AG09319 (cell line): ENCODE data around the gene ASB5.
A peak's percentile ranks its signal among the peaks of the same experiment; 100 is the strongest.
"Not testable (repeated sequence)": the region's sequence is repeated elsewhere in the genome, so short reads cannot be mapped to it uniquely, and the experiment has no call there.

Experiments
- DNase-seq: peaks from one replicate; pipeline ENCODE4 v3.0.0-alpha.2; 2010; ENCODE audit warnings: low read depth; ENCODE audit errors: extremely low read depth
- TF ChIP-seq, protein P1 (sequence below): IDR thresholded peaks from 2 replicates; pipeline ENCODE4 v1.5.1; 2011; ENCODE audit warnings: low read depth, mild to moderate bottlenecking, inconsistent platforms, low read length, moderate library complexity

ASB5 gene

GRCh38 chr4:176303938-176304337 is 34.9 kb upstream of the ASB5 start:
- no peak for DNase-seq
- TF ChIP-seq, protein P1, sequence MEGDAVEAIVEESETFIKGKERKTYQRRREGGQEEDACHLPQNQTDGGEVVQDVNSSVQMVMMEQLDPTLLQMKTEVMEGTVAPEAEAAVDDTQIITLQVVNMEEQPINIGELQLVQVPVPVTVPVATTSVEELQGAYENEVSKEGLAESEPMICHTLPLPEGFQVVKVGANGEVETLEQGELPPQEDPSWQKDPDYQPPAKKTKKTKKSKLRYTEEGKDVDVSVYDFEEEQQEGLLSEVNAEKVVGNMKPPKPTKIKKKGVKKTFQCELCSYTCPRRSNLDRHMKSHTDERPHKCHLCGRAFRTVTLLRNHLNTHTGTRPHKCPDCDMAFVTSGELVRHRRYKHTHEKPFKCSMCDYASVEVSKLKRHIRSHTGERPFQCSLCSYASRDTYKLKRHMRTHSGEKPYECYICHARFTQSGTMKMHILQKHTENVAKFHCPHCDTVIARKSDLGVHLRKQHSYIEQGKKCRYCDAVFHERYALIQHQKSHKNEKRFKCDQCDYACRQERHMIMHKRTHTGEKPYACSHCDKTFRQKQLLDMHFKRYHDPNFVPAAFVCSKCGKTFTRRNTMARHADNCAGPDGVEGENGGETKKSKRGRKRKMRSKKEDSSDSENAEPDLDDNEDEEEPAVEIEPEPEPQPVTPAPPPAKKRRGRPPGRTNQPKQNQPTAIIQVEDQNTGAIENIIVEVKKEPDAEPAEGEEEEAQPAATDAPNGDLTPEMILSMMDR, result no peak

- TF ChIP-seq, protein P1, result no peak
- DNase-seq, result peak; percentile 19
Measured at GRCh38 chr4:176302283-176303275, 33.6 kb upstream of the ASB5 start.

DNA sequence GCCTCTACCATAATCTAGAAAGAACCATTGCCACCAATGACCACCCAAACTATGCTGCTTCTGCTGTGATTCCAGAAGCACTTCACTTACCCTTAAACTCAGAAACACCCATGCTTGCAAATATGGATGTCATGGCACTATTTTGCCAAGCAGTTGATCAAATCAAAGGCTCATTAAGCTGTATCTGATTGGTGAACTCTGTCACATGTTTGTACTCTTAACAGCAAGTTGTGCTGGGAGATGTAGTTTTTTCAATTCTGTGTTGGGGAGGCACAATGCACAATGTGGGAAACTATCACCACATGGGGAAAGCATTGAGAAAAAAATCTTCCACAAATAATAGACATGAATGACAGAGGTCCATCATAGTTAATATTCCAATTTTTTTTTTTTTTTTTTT is 31.5 kb upstream of the ASB5 start:
- no peak for DNase-seq
- TF ChIP-seq, protein P1, result no peak

DNA sequence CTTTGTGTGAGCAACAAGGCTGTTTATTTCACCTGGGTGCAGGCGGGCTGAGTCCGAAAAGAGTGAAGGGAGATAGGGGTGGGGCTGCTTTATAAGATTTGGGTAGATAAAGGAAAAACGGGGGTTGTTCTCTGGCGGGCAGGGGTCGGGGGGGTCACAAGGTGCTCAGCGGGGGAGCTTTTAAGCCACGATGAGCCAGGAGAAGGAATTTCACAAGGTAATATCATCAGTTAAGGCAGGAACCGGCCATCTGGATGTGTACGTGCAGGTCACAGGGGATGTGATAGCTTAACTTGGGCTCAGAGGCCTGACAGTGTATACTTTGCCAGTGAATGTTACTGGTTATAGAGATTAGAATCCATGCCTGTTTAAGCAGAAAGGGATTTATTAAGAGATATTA is 31.0 kb upstream of the ASB5 start:
- TF ChIP-seq, protein P1, result no peak
- no peak for DNase-seq

- TF ChIP-seq, protein P1, result no peak
- no peak for DNase-seq
Measured at GRCh38 chr4:176298664-176299063, 29.6 kb upstream of the ASB5 start.

GRCh38 chr4:176295907-176296306 is 26.9 kb upstream of the ASB5 start:
- not testable (repeated sequence) for DNase-seq

DNA sequence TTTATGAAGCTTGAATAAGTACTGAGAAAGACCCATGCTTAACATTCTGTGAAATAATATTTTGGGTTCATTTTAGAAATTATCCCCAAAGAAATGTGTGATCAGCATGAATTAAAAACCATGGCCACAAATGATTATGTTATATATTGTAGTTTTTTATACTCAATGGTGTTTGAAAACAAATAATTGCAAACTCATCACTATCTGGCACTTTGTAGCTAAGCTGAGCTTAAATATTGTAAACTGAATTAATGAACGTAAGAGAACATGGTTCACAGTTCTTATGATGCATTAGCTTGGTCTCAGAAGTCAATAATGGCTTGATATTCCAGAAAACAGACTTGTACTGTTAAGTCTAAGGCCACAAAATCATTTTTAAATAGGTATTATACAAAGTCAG is 24.6 kb upstream of the ASB5 start:
- TF ChIP-seq, protein P1, result no peak
- DNase-seq, result no peak

- no peak for DNase-seq
- TF ChIP-seq, protein P1, result no peak
Measured at GRCh38 chr4:176292920-176293319, 23.9 kb upstream of the ASB5 start.
